ENCODE results near the gene PHF23.

PHF23 gene

DNA sequence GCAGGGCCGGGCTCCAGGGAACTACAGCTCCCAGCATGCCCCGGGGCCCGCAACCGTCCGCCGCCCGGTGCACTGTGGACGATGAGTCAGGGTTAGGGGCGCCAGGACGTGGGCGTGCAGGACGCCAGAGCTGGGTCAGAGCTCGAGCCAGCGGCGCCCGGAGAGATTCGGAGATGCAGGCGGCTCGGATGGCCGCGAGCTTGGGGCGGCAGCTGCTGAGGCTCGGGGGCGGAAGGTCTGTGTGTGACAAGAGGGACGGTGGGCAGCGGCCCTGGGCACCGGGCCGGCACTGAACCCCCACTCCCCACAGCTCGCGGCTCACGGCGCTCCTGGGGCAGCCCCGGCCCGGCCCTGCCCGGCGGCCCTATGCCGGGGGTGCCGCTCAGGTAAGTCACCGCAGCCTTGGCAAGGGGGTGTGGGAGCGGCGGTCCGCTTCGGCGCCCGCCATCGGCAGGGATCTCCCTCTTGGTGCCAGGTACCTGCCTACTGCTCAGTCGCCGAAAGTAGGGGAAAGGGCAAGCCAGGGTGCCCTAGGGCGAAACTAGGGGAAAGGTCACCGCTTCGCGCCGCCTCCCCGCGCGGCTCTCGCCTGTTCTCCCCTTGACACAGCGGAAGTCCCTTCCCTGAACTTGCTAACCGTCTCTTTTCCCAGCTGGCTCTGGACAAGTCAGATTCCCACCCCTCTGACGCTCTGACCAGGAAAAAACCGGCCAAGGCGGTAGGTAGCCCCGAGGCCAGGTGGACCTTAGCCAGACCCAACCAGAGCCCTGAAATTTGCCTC, 19.3 kb downstream of the PHF23 start, which contains the start of the genes ACADVL and DLG4:
Gene ACADVL, plus strand, starts transcription at position 127 of the 781 bp plus-strand sequence. Its CDS starts 47 bp downstream, at position 174.
Gene DLG4, minus strand, starts transcription at position 25 of the 781 bp plus-strand sequence.
- DNase-seq = no peak

DNA sequence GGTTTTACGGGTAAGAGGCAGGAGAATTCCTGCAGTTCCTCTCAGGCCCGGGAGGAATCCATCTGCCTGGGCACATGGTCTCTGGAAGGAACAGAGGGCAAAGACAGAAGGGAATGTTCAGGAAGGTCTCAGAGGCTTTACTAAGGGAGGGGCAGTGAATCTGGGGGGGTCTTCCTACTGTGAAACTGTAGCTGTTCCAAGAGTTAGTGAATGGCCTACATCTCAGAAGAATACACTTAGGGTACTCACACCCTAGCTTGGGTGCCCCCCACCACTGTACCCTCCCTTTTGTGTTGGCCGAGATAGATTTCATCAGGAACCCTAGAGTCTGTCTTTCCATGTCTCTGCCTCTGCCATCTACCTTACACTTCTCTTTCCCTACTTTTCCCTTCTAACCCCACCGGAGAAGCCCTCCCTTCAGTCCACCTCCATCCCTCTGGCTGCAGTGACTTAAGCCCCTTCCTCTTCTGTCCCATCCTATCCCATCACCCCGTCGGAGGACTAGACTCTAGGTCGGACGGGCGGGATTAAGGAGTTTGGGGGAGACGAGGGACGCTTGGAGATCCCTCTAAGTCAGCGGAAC, 19.9 kb downstream of the PHF23 start:
- no peak for DNase-seq

DNA sequence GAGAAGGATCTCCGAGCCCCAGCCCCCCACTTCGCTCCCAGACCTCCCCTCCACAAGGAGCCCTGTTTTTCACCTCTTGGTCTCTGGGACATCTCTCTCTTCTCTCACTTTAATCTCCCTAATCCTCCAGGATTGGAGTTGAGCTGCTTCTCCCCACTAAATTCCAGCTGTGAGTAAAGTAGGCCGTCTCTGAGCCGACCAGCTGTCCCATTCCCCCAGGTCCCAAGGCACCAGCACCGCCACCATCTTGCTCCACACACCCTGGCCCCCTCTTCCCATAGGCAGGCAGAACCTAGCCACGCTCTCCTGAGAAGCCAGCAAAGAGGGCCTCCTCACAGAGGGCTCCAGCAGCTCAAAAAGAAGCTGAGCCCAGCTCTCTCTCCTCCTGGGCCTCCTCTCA, 20.5 kb downstream of the PHF23 start:
- no peak for DNase-seq

DNA sequence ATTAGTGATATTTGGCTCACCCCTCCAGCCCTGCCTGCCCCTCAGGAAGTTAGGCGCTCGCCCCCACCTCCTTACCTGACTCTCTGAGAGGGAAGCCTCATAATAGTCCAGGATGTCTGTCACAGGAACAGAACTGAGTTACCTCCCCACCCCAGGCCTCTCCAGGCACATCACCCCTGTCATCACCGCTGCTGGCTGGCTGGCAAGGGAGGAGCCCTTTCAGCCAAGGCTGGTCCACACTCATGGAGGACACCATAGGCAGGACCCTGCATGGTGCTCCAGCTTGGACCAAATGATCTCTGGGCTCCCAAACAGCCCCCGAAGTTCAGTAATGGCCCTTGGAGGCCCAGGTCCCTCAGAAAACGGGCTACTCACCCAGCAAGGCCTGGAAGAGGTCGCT, 21.1 kb downstream of the PHF23 start:
- no peak for DNase-seq

DNA sequence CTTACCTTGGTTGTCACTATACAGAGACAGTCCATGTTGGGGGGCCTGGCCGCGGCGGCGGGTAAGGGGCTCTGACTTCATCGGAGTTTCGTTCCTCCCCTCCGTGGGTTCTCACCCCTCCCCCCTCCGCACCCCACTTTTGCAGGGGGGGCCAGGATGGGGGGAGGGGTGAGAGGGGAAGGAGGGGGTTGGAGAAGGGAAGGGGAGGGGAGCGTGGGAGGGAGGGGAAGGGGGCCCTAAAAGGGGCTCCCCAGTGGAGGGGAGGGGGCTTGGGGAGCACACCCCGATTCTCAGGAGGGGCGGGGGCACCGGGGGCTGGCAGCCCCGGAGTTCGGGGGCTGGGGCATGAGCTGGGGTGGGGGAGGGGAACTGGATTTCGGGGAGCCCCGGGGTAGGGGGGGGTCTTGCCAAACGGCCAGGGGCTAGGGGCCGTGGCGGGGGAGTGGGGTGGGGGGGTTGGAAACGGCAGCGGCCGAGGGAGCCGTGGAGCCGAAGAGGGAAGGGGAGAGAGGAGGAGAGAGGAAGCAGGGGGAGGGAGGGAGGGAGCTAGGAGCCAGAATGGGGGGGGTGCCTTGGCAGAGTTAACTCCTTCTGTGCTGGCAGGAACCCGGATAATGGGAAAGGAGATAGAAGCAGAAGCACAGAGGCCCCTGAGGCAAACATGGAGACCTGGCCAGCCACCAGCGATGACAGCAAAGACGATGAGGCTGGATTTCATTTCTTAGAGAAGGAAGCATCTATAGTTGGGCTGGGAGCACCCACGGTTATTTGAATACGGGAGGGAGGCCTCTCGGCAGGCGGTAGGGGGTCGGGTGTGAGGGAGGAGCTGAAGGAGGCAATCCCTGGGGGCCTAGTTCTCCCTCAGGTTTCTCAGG, 21.9 kb downstream of the PHF23 start:
- DNase-seq = no peak

DNA sequence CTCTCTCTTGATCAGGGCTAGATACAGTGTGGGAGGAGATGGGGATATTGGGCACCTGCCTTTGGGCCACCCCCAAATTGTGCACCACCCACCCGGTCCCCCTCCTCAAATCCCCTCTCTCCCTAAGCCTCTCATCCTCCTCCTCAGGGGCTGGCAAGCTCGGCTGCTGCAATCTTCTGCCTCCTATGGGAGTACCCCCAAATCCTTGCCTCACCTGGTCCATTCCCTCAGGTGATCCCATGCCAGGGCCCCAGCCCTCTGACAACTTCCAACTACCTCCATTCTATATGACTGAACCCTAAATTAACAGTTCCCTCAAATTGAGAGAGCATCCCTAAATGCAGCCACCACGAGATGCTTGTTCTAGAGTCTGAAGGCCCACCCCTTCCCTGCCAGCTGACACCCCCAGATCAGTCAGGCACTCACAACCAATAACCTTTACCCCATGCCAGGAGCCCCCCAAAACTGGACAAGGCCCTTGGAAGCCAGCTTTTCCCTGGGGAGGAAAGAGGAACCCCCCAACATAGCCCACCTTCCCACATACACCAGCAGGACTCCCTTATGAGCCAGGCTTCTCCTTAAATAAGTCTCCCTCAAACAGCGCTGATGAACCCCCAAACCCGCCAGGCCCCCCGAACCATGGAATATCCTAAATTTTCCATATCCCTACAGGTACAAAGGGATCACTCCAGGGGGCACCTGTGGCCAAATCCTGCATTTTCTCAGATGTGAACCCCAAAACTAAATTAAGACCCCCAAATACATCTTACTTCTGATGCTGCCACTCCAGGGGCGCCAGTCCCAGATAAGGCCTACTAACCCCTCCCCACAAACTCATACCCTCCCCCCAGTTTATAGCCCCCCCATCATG, 22.8 kb downstream of the PHF23 start:
- DNase-seq = no peak

DNA sequence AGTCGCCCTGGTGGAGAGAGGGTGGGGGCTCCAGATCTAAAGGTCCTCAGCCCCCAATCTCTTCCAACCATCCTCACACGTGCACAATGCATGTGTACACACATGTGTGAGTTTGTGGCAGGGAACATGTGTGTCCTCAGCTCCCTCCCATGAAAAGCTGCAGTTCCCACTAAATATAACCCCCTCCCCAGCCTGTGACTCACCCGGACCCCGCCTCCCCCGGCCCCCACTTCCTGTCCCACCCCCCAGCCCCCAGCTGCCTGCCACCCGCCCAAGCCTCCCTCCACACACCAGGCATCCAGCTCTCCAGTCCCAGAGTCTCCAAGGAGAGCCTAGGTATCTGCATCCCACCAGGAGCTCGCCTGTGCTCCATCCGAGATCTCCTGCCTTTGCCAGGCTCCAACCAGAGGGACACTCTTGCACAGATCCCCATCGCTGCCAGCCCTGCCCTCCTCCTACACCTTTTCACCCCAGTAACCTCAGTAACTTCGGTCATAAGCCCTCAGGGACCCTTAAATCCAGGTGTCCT, 23.5 kb downstream of the PHF23 start:
- no peak for DNase-seq

DNA sequence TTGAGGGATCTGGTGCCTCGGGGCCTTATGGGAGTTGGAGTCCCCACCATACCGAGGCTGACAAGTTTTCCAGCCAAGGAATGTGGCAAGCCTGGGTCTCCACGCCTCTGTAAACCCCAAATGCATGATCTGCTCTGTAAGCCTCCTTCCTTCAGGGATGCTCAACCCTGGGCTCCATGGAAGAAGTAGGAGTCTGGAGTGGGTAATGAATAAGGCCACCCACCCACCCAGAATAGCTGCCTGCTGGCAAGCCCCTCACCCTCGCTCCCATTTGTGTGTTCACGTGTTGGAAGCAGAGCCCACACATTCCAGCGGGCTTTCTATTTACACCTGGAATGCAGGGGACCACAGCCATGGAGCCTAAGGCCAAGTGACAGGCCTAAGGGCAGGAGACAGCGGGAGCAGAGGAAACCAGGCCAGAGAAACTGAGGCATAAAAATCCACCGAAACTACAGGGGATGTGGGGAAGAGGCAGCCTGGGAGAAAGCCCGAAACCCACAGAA, 24.1 kb downstream of the PHF23 start:
- no peak for DNase-seq

DNA sequence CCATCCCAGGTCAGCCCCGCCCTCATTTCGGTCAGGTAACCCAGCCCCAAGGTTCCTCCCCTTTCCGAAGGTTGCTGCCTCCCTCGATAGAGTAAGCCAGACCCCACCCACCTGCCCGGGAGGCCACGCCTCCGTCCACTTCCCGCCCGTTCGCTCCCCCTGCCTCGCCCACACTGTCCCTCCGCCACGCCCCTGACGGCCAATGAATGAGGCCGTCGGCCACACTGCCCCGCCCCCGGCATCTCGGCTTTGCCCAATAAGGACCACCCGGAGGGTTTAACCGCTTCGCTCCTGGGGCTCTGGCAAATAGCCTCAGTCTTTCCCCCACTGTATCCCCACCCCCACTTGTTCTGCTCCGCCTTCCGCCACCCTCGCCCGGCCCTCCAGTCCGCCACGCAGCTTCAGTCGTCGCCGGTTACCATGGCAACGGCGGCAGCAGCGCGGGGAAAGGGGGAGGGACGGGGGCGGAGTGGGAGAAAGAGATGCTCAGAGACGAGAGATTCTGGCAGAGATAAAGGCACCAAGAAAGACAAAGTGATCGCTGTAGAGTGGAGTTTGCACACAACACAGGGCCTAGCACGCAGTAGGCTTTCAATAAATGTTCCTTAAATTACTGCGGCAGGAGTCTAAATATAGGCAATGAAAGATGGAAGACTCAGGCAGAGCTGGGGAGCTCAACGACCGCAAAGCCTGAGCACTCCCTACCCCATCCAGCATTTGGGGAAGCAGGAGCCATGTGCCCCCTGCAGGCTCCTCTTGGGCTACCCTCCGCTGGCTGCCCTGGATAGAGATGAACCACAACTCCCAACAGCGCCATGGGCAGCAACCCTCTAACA, 24.7 kb downstream of the PHF23 start:
- DNase-seq = peak; percentile 88

DNA sequence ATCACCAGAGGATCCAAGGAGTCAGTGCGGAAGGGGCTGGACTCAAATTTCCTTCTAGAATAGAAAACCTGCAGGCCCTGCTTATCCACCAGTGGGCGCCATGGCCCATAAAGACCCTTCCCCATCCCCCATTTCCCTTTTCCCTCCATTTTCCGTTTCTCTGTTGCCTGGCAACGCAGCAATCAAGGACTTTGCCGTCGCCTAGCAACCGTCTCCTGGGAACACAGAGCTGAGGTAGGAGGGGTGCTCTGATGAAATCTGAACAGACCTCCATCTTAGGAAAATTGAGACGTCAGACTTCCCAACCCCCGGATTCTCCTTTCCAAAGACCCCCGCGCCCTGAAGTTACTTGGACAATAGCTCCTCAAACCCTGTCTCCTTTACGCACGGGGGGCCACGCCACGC, 25.4 kb downstream of the PHF23 start:
- DNase-seq = peak; percentile 88

DNA sequence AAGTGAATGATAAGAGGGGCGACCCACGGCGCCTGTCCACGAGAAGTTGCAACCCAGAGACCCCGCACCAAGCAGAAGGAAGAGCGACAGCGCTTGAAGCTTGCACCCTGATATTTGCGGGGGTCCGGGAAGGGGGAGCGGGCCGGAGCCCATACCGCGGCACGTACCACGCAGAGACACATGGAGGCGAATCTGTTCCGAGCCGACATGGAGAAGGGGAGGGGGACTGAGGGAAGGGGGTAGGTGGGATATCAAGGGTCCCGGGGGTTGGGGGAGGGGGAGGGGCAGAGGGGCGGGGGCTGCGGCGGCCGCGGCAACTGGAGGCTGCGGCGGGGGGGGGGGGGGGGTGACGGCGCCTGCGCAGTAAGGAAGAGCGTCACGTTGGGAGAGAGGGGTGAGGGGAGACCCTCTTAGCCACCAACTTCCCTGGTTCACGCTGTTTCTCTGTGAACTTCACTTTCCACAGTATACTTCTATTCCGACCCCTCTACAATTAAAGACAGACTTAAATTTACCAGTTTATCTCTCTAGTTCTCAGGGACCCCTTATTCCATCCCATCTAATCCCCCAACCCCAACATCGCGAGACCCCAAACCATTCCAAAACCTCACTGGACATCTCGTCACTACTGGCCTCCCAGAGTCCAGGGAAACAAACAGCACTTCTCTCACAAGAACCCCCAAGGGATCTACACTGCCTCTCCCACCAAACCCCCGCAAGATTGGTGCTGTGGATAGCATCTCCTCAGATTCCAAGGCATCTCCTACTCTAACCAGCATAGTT, 27.6 kb downstream of the PHF23 start:
- no peak for DNase-seq

DNA sequence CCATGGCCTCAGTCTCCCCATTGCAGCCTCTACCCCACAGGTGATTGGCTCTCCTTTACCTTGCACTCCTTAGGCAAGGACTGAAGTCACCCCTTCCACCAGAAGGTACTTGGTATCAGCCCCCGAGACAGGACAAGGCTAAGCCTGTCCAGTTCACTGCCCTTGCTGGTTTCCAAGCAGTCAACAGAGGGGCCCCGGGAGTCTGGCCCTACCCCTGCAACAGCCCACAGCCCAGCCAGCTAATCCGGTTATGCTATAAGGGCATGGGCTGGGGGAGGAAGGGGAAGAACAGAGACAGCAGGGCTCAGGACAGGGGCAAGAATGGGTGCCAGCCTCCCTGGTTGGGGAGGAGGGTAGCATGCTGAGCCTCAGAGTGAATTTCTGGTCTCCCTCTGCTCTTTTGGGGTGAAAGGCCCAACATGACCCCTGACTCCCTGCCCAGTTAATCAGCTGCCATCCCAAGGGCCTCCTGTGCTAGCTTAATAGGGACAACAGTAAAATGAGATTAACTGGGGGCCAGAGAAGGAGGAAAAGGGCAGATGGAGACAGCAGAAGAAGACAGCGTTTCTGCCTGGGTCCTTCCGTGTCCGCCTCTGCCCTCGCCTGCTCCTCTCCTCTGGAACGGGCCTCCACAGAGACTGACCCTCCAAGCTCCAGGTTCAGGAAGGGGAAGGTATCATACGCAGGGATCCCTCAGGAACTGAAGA, 30.4 kb downstream of the PHF23 start:
- no peak for DNase-seq

DNA sequence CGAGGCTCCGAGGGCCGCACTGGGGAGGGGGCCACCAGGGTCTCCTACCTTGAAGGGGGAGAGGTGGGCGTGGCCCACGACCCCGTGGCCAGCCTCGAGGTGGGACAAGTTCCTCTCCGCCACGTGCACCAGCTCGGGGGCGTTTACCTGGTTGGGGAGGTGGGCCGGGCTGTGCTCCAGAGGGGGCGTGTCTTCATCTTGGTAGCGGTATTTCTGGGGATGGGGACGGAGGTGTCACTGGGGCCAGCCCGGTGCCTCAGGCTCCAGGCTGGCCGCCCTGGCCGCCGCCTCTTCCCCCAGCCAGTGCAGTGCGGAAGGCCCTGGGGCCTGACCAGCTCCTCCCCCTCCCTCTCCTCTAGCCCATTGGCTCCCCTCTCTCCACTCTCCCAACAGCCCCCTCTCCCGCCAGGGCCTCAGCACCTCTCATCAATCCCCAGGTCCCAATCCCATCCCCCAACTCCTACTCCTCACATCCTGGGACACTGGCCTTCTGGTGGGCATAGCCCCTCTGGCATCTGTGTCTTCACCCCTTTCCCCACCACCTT, 31.2 kb downstream of the PHF23 start:
- DNase-seq = no peak

DNA sequence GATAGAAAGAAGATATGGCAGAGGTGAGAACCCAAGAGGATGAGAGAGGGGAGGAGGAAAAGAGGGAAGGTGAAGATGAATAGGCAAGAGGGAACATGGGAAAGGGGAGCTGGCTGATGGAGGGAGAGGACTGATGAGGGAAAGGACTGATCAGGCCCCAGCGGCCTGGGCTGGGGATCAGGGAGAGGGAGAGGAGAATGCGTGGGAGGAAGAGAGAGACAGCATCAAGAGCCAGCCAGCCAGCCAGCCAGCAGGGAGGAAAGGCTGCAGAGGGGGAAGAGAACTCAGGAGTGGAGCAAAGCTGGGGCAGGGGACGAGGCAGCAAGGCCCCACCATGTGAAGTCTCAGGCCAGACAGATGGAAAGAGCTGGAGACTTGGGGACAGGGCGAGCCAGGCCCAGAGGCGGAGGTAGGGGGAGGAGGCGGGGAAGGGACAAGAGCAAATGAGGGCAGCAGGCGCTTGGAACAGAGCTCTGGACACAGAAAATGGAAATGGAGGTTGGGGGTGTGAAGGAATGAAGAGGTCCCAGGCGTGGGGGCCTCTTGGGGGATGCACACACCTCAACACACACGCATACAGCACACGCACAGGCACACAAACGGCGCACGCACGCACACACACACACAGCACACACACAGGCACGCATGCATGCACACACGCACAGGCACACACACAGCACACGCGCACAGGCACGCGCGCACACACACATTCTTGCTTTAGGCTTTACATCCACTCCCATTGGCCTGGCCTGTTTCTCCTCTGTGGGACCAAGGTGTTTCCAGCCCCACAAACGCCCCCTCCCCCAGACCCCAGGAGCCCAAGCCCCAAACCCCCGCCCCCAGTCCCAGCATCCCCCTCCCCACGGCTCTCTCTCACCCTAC, 31.9 kb downstream of the PHF23 start:
- DNase-seq = no peak

DNA sequence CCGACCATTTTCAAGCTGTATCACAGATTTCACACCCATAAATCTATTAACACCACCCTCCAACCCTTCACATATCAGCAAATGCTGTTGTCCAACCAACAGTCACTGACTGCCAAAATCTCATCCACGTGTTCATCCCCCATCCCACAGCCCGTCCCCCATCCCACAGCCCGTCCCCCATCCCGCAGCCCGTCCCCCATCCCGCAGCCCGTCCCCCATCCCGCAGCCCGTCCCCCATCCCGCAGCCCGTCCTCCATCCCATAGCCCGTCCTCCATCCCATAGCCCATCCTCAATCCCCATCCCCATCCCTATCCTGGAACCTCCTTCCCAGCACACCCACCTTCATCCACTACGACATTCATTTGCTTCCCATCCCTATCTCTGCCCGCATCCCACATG, 33.7 kb downstream of the PHF23 start:
- no peak for DNase-seq

DNA sequence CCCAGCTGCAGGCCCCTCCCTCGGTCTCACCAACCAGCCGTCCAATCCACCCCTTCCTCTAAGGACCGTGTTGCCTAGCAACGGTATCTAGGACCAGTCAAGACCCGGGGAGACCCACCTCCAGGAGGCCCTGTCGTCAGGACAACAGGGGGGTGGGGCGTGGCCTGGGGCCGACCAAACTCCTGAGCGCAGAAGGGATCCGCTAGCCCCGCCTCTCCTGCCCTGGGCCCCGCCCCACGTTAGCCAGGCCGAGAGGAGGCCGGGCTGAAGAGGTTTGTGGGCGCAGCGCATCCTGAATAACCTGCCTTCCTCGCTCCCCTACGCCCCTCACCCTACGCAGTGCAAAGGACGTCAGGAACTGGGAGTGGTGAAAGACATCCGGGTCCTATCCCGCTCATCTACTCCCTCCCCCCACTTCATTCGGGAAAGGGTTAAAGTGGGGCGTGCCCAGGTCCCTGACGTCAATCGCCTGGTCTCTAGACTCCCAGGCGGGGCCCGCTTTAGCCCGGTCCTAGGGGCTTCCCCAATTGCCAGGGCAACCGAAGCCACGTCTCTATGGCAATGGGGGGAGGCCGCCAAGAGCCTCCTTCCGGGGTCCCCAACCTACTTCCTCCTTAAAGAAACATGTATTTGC, 34.3 kb downstream of the PHF23 start:
- DNase-seq = peak; percentile 76

DNA sequence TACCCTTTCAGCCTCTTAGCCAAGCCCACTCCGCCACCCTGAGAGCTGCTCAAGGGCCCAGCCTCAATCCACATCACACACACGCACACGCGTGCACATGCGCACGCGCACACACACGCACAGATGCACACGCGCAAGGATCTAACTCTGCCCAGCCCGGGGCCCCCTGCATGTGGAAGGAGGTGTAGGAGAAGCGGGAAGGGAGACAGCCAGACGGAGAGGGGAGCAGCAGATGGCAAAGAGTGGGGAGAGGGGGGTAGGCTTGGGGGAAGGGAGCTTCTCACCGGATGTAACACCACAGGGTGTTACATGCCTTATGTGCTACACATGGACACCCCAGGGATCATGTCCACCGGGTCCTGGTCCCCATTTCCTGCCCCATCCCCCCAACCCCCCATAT, 34.9 kb downstream of the PHF23 start:
- peak; percentile 26 for DNase-seq

DNA sequence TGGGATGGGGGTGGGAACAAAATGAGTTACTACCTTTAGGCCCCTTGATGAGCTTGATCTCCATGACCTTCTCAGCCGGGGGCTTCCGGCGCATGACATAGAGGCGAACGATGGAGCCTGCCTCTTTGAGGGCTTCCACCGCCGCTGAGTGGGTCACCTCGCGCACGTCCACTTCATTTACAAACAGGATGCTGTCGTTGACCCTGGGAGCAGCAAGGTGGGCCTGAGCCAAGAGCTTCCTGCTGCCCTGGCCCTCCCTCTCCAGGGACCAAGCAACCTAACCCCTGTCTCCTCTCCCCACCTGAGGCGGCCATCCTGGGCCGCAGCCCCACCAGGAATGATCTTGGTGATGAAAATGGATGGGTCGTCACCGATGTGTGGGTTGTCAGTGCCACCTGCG, 35.9 kb downstream of the PHF23 start:
- DNase-seq = no peak
